Stomach (tissue), 9 donors: Measurements from ENCODE around the gene ABCA10. TPM values are rescaled to one million over a fixed set of nuclear protein-coding genes. Genes with fewer than 3 reads are reported as not detected.
"Not testable (repeated sequence)": the region's sequence is repeated elsewhere in the genome, so short reads cannot be mapped to it uniquely, and the experiment has no call there.

Source experiments
- DNase-seq, 2 donors: peaks; one replicate each; pipeline versions ENCODE4 v3.0.0 to v3.0.0-alpha.2; 2013 to 2019
- H3K27ac ChIP-seq, 5 donors: fragments of 200-600 bp in 4 of 5; sonication (generic) in 4 of 5; one replicate each; pipeline ENCODE4 v1.5.1; 2013 to 2019; ENCODE audit warnings: mild to moderate bottlenecking in 1 of 5, moderate library complexity in 1 of 5
- H3K27me3 ChIP-seq, 3 donors: fragments of 200-600 bp; sonication (generic); one replicate each; pipeline ENCODE4 v1.5.1; 2017 to 2019; ENCODE audit warnings: mixed run types in 1 of 3
- H3K36me3 ChIP-seq, 4 donors: fragments of 200-600 bp; sonication (generic); 1 replicate in 3 of 4; 2 replicates in 1 of 4; pipeline ENCODE4 v1.5.1; 2016 to 2019
- H3K4me1 ChIP-seq, 4 donors: fragments of 200-600 bp; sonication (generic); one replicate each; pipeline ENCODE4 v1.5.1; 2016 to 2019
- H3K4me3 ChIP-seq, 4 donors: fragments of 200-600 bp; sonication (generic) in 3 of 4; one replicate each; pipeline ENCODE4 v1.5.1; 2016 to 2019; ENCODE audit warnings: mild to moderate bottlenecking in 1 of 4
- H3K9me3 ChIP-seq, 4 donors: fragments of 200-600 bp; sonication (generic); one replicate each; pipeline ENCODE4 v1.5.1; 2016 to 2019
- EP300 ChIP-seq: sonication (generic); formaldehyde crosslinking; IDR thresholded peaks from one replicate; pipeline ENCODE4 v1.6.1; 2017; ENCODE audit warnings: antibody characterized with exemption
- POLR2A ChIP-seq, 4 donors: fragments of 450-650 bp; IDR thresholded peaks; one replicate each; pipeline ENCODE4 v1.6.1; 2016; ENCODE audit warnings: antibody characterized with exemption in 4 of 4, control low read depth in 2 of 4, mild to moderate bottlenecking in 1 of 4, moderate library complexity in 1 of 4
- POLR2AphosphoS5 ChIP-seq, 3 donors: sonication (generic); formaldehyde crosslinking; IDR thresholded peaks; one replicate each; pipeline ENCODE4 v1.6.1; 2016; ENCODE audit warnings: antibody characterized with exemption in 3 of 3
- WGBS, 5 donors: extraction: QIAGEN DNeasy Blood & Tissue Kit in 3 of 5; methylation state at CpG; one replicate each; pipeline versions ENCODE4 v1.1.5 to v1.1.7; 2013 to 2018; 5-methylcytosine and 5-hydroxymethylcytosine counted together
- intact Hi-C: fragments of 100-400 bp; cut with DNase I; formaldehyde crosslinking; loops from one replicate; pipeline ENCODE4 v1.15.1; 2023; ENCODE audit warnings: low total_unique reads
- polyA plus RNA-seq, 3 donors: library from polyadenylated mRNA; stranded (reverse); fragments of 200-250 nt; gene quantifications; one replicate each; pipeline ENCODE4 v1.2.3, GENCODE V29; 2013
- total RNA-seq, 5 donors: library from RNA; depleted of rRNA; stranded (reverse); fragments of >200 nt; gene quantifications; one replicate each; pipeline versions ENCODE4 v1.1.0 to v1.2.3, GENCODE V29; 2014 to 2016
- TF ChIP-seq, protein P1 (sequence below), 7 experiments: fragments of 450-650 bp in 4 of 7; fragments of 200-600 bp in 3 of 7; sonication (generic) in 3 of 7; IDR thresholded peaks; one replicate each; pipeline ENCODE4 v1.5.1; 2016 to 2019; ENCODE audit warnings: antibody characterized with exemption in 7 of 7, control low read depth in 2 of 7, mild to moderate bottlenecking in 1 of 7
- donor health status: healthy with polysubstance abuse.
- donor health status: Bipolar disorder and iron deficiency.
- donor health status: healthy.

ABCA10 gene
- total and polyA plus RNA-seq, 8 donors: 0.29 to 34.9 (median 5.0) TPM

DNA sequence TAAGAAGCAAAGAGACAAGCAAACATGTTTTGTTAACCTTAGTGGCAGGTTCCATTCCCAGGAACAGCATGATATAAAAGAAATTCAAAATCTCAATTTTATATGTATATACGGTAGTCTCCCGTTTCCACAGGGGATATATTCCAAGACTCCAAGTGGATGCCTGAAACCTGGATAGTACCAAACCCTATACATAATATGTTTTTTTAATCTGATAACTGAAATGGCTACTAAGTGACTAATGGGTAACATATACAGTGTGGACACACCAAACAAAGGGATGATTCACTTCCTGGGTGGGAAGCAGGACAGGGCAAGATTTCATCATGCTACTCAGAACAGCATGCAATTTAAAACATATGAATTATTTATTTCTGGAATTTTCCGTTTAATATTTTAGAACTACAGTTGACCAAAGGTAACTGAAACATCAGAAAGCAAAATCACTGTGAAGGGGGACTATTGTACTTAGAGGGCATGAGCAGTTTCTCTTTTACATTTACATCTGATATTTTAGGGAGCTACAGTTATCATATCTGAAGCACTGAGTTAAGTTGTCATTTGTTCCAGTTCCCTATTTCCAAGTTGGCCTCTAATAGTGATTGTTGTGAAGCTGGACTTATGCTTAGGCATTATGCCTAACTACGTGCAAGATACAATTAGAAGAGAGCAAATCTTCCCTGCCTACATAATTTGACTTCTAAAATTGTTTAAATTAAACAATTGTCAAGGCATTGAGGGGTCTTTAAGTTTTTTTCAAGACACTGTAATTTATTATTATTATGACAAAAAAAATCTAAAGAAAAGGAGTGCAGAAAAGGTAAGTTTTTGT is 52.8 kb downstream of the ABCA10 start:
- no peak for DNase-seq
- WGBS, 5 donors: 82 to 91% (median 89%) methylated on average over 4 of the region's 4 CpGs
- H3K4me3 ChIP-seq: no peak overlapping the region
- peak overlapping the region in 2 of 5 donors; percentile 0 to 37 for H3K27ac ChIP-seq
- H3K27me3 ChIP-seq: no peaks in the 10 kb centered on the region
- H3K4me1 ChIP-seq: peaks cover 0 to 33% (median 4%) of the 10 kb centered on the region in 4 donors
- H3K36me3 ChIP-seq: no peaks in the 10 kb centered on the region
- TF ChIP-seq POLR2AphosphoS5 (IDR thresholded peaks at IDR 0.05) (peak in 1 of 3 donors; percentile 44), EP300 (no peak)
- intact Hi-C loops: no loop called here
- H3K9me3 ChIP-seq: no peaks in the 10 kb centered on the region

DNA sequence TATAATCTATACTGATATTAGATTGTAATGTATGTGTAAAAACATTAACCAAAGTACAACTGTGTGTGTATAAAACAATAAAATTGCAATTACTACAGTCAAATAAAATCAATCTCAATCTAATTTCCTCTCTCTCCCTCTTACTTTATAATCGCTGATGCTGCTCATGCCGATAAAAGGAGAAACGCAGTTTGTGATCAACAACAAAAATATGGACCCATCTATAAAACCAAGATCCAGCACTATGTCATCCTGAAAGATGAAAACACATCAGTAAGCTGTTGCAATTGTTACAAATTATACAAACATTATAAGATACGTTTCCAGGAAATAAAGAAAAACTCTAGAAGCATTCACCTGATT is 53.4 kb downstream of the ABCA10 start:
- Histone ChIP-seq H3K4me1 (peaks cover 0 to 30% (median 4%) of the 10 kb centered on the region in 4 donors), H3K27me3 (no peaks in the 10 kb centered on the region), H3K36me3 (no peaks in the 10 kb centered on the region), H3K9me3 (no peaks in the 10 kb centered on the region), H3K27ac (peak overlapping the region in 1 of 5 donors; percentile 37), H3K4me3 (no peak overlapping the region)
- no peak for TF ChIP-seq EP300
- TF ChIP-seq, protein P1, sequence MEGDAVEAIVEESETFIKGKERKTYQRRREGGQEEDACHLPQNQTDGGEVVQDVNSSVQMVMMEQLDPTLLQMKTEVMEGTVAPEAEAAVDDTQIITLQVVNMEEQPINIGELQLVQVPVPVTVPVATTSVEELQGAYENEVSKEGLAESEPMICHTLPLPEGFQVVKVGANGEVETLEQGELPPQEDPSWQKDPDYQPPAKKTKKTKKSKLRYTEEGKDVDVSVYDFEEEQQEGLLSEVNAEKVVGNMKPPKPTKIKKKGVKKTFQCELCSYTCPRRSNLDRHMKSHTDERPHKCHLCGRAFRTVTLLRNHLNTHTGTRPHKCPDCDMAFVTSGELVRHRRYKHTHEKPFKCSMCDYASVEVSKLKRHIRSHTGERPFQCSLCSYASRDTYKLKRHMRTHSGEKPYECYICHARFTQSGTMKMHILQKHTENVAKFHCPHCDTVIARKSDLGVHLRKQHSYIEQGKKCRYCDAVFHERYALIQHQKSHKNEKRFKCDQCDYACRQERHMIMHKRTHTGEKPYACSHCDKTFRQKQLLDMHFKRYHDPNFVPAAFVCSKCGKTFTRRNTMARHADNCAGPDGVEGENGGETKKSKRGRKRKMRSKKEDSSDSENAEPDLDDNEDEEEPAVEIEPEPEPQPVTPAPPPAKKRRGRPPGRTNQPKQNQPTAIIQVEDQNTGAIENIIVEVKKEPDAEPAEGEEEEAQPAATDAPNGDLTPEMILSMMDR (IDR thresholded peaks at IDR 0.05): no peak
- TF ChIP-seq POLR2AphosphoS5 (IDR thresholded peaks at IDR 0.05): no peak
- TF ChIP-seq POLR2A (IDR thresholded peaks at IDR 0.05): no peak
- intact Hi-C loops: no loop called here
- DNase-seq: no peak
- WGBS, 5 donors: 83 to 90% (median 86%) methylated on average over 4 of the region's 4 CpGs

DNA sequence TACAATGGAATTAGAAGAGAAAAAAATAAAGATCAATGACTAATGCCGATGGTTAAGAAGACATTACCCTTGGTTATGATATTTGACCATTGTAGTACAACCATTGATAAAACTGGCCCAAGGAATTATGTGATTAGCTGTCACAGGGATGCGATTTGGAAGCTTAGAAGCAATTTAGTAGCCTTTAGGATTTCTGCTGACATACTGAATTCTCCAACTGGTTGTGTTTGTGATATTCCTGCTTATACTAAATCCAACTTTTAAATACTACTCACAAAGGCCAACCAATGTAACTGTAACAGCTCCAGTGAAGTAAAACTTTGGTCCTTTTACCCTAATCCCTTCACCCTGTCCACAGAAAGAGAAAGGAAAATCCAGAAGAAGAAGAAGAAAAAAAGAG is 55.5 kb downstream of the ABCA10 start:
- no peak overlapping the region for H3K27ac ChIP-seq
- H3K9me3 ChIP-seq: no peaks in the 10 kb centered on the region
- H3K4me3 ChIP-seq: no peak overlapping the region
- peaks cover 0 to 4% (median 0%) of the 10 kb centered on the region in 4 donors for H3K36me3 ChIP-seq
- peaks cover 0 to 13% (median 0%) of the 10 kb centered on the region in 4 donors for H3K4me1 ChIP-seq
- no peaks in the 10 kb centered on the region for H3K27me3 ChIP-seq
- intact Hi-C loops: no loop called here
- 48 to 82% (median 68%) methylated on average over 2 of the region's 2 CpGs for WGBS, 5 donors
- TF ChIP-seq POLR2AphosphoS5 (IDR thresholded peaks at IDR 0.05): no peak
- no peak for TF ChIP-seq POLR2A (IDR thresholded peaks at IDR 0.05)
- TF ChIP-seq, protein P1 (IDR thresholded peaks at IDR 0.05): no peak
- no peak for DNase-seq

DNA sequence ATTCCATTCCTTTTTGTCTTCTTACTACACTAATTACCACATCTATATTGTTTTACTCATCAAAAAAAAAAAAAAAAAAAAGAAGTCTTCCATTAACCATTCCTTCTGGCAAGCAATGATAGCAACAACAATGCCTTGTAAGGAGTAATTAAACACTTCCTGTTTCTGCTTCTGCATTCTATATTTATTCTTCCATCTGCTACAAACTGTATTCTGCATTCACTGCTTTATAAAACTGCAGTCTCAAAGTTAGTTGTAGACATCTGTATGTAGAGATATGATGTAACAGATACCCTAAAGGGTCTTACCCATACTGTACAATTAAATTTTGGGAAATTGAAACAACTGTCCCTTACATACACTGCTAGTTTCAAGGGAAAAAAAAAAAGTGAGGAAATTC is 58.2 kb downstream of the ABCA10 start:
- no peak overlapping the region for H3K27ac ChIP-seq
- no peaks in the 10 kb centered on the region for H3K27me3 ChIP-seq
- no peak for TF ChIP-seq POLR2AphosphoS5 (IDR thresholded peaks at IDR 0.05)
- no peak for TF ChIP-seq POLR2A (IDR thresholded peaks at IDR 0.05)
- TF ChIP-seq EP300: no peak
- TF ChIP-seq, protein P1 (IDR thresholded peaks at IDR 0.05): no peak
- no peaks in the 10 kb centered on the region for H3K9me3 ChIP-seq
- intact Hi-C loops: no loop called here
- peaks cover 0 to under 1% (median 0%) of the 10 kb centered on the region in 4 donors for H3K4me1 ChIP-seq
- H3K36me3 ChIP-seq: peaks cover 0 to 4% (median 0%) of the 10 kb centered on the region in 4 donors
- no peak for DNase-seq
- no peak overlapping the region for H3K4me3 ChIP-seq

DNA sequence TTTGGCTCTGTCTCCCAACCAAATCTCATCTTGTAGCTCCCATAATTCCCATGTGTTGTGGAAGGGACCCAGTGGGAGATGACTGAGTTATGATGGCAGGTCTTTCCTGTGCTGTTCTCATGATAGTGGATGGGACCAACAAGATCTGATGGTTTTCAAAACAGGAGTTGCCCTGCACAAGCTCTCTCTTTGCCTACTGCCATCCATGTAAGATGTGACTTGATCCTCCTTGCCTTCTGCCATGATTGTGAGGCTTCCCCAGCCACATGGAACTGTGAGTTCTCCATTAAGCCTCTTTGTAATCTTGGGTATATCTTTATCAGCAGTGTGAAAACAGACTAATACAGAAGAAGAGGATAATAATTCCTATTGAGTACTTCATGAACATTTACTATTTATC is 60.0 kb downstream of the ABCA10 start:
- H3K27me3 ChIP-seq, H3K4me1 ChIP-seq, H3K4me3 ChIP-seq, H3K27ac ChIP-seq, intact Hi-C loops, DNase-seq, H3K36me3 ChIP-seq, H3K9me3 ChIP-seq: not testable (repeated sequence)
